Endothelial cell of umbilical vein (primary cell): ENCODE results near the gene SLC22A9.

Experiments used
- FOS ChIP-seq: IDR thresholded peaks from 2 replicates; pipeline ENCODE4 v1.6.1; 2011; ENCODE audit warnings: mild to moderate bottlenecking, low read length, moderate library complexity, borderline replicate concordance; ENCODE audit not compliant: insufficient read depth
- GATA2 ChIP-seq: IDR thresholded peaks from 2 replicates; pipeline ENCODE4 v1.7.0; 2011; ENCODE audit warnings: low read depth, mild to moderate bottlenecking, moderate library complexity, mixed read lengths, low read length; ENCODE audit not compliant: insufficient read length, insufficient read depth
- JUN ChIP-seq: IDR thresholded peaks from 2 replicates; pipeline ENCODE4 v1.6.1; 2011; ENCODE audit warnings: borderline replicate concordance, low read depth; ENCODE audit not compliant: insufficient read length, insufficient read depth
- MYC ChIP-seq: IDR thresholded peaks from one replicate; pipeline ENCODE4 v1.6.1; 2011; ENCODE audit warnings: mild to moderate bottlenecking, low read depth, low read length
- POLR2A ChIP-seq: IDR thresholded peaks from 2 replicates; pipeline ENCODE4 v1.6.1; 2012; ENCODE audit warnings: low read depth, mild to moderate bottlenecking, control low read depth, low read length
- POLR2AphosphoS5 ChIP-seq: IDR thresholded peaks from 2 replicates; pipeline ENCODE4 v1.6.1; 2012; ENCODE audit warnings: low read depth, mild to moderate bottlenecking, control low read depth, low read length, moderate library complexity; ENCODE audit not compliant: insufficient read depth
- TF ChIP-seq, protein P1 (sequence below), 2 donors: IDR thresholded peaks; 1 replicate in 1 of 2; 2 replicates in 1 of 2; pipeline ENCODE4 v1.5.1; 2011; ENCODE audit warnings: low read length in 2 of 2, mild to moderate bottlenecking in 2 of 2, moderate library complexity in 2 of 2, control low read depth in 1 of 2, inconsistent platforms in 1 of 2, low read depth in 1 of 2; ENCODE audit not compliant: insufficient read depth in 1 of 2; ENCODE audit errors: extremely low read depth in 1 of 2
- TF ChIP-seq, protein P2 (sequence below): IDR thresholded peaks from 2 replicates; pipeline ENCODE4 v1.6.1; 2011; ENCODE audit not compliant: insufficient read depth, insufficient read length

DNA sequence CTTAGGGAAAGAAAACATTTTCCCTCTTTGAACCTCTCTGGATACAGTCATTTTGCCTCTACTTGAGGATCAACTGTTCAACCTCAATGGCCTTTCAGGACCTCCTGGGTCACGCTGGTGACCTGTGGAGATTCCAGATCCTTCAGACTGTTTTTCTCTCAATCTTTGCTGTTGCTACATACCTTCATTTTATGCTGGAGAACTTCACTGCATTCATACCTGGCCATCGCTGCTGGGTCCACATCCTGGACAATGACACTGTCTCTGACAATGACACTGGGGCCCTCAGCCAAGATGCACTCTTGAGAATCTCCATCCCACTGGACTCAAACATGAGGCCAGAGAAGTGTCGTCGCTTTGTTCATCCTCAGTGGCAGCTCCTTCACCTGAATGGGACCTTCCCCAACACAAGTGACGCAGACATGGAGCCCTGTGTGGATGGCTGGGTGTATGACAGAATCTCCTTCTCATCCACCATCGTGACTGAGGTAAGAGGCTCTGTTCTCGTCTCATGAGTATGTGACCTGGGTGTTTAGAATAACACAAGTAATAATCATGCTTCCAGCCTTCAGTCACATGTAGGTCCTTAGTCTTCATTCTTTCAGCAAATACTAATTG lies 495 bp downstream of the SLC22A9 start:
- TF ChIP-seq POLR2A (no peak), MYC (no peak), JUN (no peak), FOS (no peak), GATA2 (no peak), POLR2AphosphoS5 (no peak)
- TF ChIP-seq, protein P1, sequence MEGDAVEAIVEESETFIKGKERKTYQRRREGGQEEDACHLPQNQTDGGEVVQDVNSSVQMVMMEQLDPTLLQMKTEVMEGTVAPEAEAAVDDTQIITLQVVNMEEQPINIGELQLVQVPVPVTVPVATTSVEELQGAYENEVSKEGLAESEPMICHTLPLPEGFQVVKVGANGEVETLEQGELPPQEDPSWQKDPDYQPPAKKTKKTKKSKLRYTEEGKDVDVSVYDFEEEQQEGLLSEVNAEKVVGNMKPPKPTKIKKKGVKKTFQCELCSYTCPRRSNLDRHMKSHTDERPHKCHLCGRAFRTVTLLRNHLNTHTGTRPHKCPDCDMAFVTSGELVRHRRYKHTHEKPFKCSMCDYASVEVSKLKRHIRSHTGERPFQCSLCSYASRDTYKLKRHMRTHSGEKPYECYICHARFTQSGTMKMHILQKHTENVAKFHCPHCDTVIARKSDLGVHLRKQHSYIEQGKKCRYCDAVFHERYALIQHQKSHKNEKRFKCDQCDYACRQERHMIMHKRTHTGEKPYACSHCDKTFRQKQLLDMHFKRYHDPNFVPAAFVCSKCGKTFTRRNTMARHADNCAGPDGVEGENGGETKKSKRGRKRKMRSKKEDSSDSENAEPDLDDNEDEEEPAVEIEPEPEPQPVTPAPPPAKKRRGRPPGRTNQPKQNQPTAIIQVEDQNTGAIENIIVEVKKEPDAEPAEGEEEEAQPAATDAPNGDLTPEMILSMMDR (IDR thresholded peaks at IDR 0.05; ENCODE audit: extremely low read depth in 1 of 2, insufficient read depth in 1 of 2, low read depth in 1 of 2, low read length in 2 of 2), result no peak
- TF ChIP-seq, protein P2, sequence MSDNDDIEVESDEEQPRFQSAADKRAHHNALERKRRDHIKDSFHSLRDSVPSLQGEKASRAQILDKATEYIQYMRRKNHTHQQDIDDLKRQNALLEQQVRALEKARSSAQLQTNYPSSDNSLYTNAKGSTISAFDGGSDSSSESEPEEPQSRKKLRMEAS, result no peak
